K562 (cell line): ENCODE data around the gene SUSD3. TPM values are rescaled to one million over a fixed set of nuclear protein-coding genes. Genes with fewer than 3 reads are reported as not detected.

Source experiments
- ATAC-seq: fragments of 200-7000 bp; cut with Tn5 transposase; 3 replicates; pipeline ENCODE4 v1.9.1; 2020; ENCODE audit warnings: moderate library complexity
- BruUV-seq: library from RNA; stranded (reverse); fragments of 400-500 nt; replicated peaks from 2 replicates; lab custom pipeline; 2021; lab: Mats Ljungman, UMichigan
- CTCF ChIA-PET: fragments of 300-600 bp; formaldehyde crosslinking; extraction: SDS; loops from one replicate; lab custom pipeline; 2021; ENCODE audit warnings: low intra/inter-chr PET ratio; lab: Yijun Ruan, JAX
- POLR2A ChIA-PET: fragments of 300-600, 350-650 bp; sonication (Branson Sonifier 250); formaldehyde crosslinking; extraction: SDS; loops from one replicate; lab custom pipeline; 2021; ENCODE audit warnings: antibody characterized with exemption, inconsistent platforms; lab: Yijun Ruan, JAX
- DNase-seq, 4 experiments: peaks; one replicate each; pipeline versions ENCODE4 v3.0.0 to v3.0.0-alpha.2; 2011 to 2018; ENCODE audit warnings: low spot score in 3 of 4, mixed read lengths in 3 of 4; ENCODE audit errors: extremely low read depth in 1 of 4
- FAIRE-seq: peaks from 2 replicates; lab custom pipeline; 2011; peaks lifted over from hg19 to GRCh38; lab: Jason Lieb, UNC
- H2AFZ ChIP-seq: 2 replicates; pipeline ENCODE4 v1.6.0; 2011; ENCODE audit warnings: low read depth, low read length, control low read depth, inconsistent platforms
- H3K27ac ChIP-seq: fragments of 200-600 bp; 3 replicates; pipeline ENCODE4 v1.8.0; 2011; ENCODE audit warnings: low read depth, mild to moderate bottlenecking, control low read depth, inconsistent platforms, low read length, moderate library complexity, mixed read lengths; ENCODE audit errors: extremely low read depth
- H3K27me3 ChIP-seq, 2 experiments: fragments of 300-600 bp in 1 of 2; 2 replicates in 1 of 2; 3 replicates in 1 of 2; pipeline versions ENCODE4 v1.6.0 to v1.8.0; 2011; ENCODE audit warnings: inconsistent platforms in 2 of 2, low read length in 2 of 2, mild to moderate bottlenecking in 1 of 2, mixed read lengths in 1 of 2, moderate library complexity in 1 of 2; ENCODE audit not compliant: control insufficient read depth in 2 of 2, insufficient read depth in 2 of 2
- H3K36me3 ChIP-seq: fragments of 300-600 bp; 3 replicates; pipeline ENCODE4 v1.8.0; 2011; ENCODE audit warnings: mild to moderate bottlenecking, low read length, inconsistent platforms; ENCODE audit not compliant: control insufficient read depth, insufficient read depth
- H3K4me1 ChIP-seq, 2 experiments: fragments of 200-600 bp in 1 of 2; replicated peaks in 1 of 2; 2 replicates in 1 of 2; 3 replicates in 1 of 2; pipeline versions ENCODE4 v1.5.1 to v1.8.0; 2011; ENCODE audit warnings: inconsistent platforms in 2 of 2, low read length in 2 of 2, mild to moderate bottlenecking in 1 of 2, mixed read lengths in 1 of 2, moderate library complexity in 1 of 2; ENCODE audit not compliant: control insufficient read depth in 2 of 2, insufficient read depth in 2 of 2
- H3K4me2 ChIP-seq: 2 replicates; pipeline ENCODE4 v1.6.1; 2011; ENCODE audit warnings: low read length, control low read depth, inconsistent platforms, mixed read lengths; ENCODE audit not compliant: insufficient read depth
- H3K4me3 ChIP-seq: fragments of 200-600 bp; sonication (generic), shearing (Covaris generic); 2 replicates; pipeline ENCODE4 v1.5.1; 2016; ENCODE audit warnings: control low read depth, inconsistent platforms
- H3K79me2 ChIP-seq: fragments of 200-600 bp; 3 replicates; pipeline ENCODE4 v1.8.0; 2011; ENCODE audit warnings: low read length, inconsistent platforms; ENCODE audit not compliant: control insufficient read depth, insufficient read depth
- H3K9ac ChIP-seq, 2 experiments: 2 replicates each; pipeline versions ENCODE4 v1.6.0 to v1.6.1; 2011; ENCODE audit warnings: low read depth in 2 of 2, low read length in 2 of 2, control low read depth in 1 of 2, inconsistent platforms in 1 of 2, mild to moderate bottlenecking in 1 of 2, mixed read lengths in 1 of 2; ENCODE audit not compliant: insufficient read depth in 1 of 2
- H3K9me1 ChIP-seq: one replicate; pipeline ENCODE4 v1.6.0; 2011; ENCODE audit warnings: inconsistent platforms, mild to moderate bottlenecking, low read length, moderate library complexity; ENCODE audit not compliant: control insufficient read depth, insufficient read depth
- H3K9me3 ChIP-seq: replicated peaks from 2 replicates; pipeline ENCODE4 v1.5.1; 2011; ENCODE audit warnings: low read depth, low read length, inconsistent platforms; ENCODE audit not compliant: control insufficient read depth, insufficient read depth
- H4K20me1 ChIP-seq: replicated peaks from 2 replicates; pipeline ENCODE4 v1.6.1; 2011; ENCODE audit warnings: low read length, inconsistent platforms, mixed read lengths; ENCODE audit not compliant: control insufficient read depth, insufficient read depth
- BRD4 ChIP-seq: fragments of 200-600 bp; sonication (generic); IDR thresholded peaks from 2 replicates; pipeline ENCODE4 v1.6.1; 2017; ENCODE audit warnings: inconsistent platforms
- CBFB ChIP-seq: sonication (generic); formaldehyde crosslinking; IDR thresholded peaks from 2 replicates; pipeline ENCODE4 v1.4.0; 2020; ENCODE audit warnings: mild to moderate bottlenecking, missing genetic modification reagents
- EP300 ChIP-seq: IDR thresholded peaks from 2 replicates; pipeline ENCODE4 v1.6.1; 2012; ENCODE audit warnings: low read length, improper control_type of control experiment
- FOXJ3 ChIP-seq: sonication (generic); formaldehyde crosslinking; IDR thresholded peaks from 2 replicates; pipeline ENCODE4 v1.4.0; 2020; ENCODE audit warnings: mild to moderate bottlenecking, missing genetic modification reagents
- FUS ChIP-seq: fragments of 200-400 bp; formaldehyde crosslinking; optimal IDR thresholded peaks from 2 replicates; pipeline ENCODE3; 2017; ENCODE audit warnings: low read depth, low read length
- GATAD2A ChIP-seq: fragments of 450-650 bp; IDR thresholded peaks from 2 replicates; pipeline ENCODE4 v1.6.1; 2017
- NELFE ChIP-seq: IDR thresholded peaks from 2 replicates; pipeline ENCODE4 v1.6.1; 2011; ENCODE audit warnings: mild to moderate bottlenecking; ENCODE audit not compliant: insufficient read depth, insufficient read length
- PREB ChIP-seq: sonication (generic); formaldehyde crosslinking; IDR thresholded peaks from 2 replicates; pipeline ENCODE4 v1.8.1; 2023; ENCODE audit warnings: mild to moderate bottlenecking, missing genetic modification reagents
- RAD21 ChIP-seq, 2 experiments: fragments of 250-450 bp in 1 of 2; fragments of 450-650 bp in 1 of 2; sonication (Bioruptor Pico) in 1 of 2; formaldehyde crosslinking in 1 of 2; IDR thresholded peaks in 1 of 2; conservative IDR thresholded peaks in 1 of 2; 2 replicates each; pipeline versions ENCODE4 v1.4.0 to v1.8.0; 2020 to 2022; ENCODE audit warnings: mild to moderate bottlenecking in 2 of 2, moderate library complexity in 1 of 2
- RBBP5 ChIP-seq: fragments of 200-600 bp; sonication (generic); IDR thresholded peaks from 2 replicates; pipeline ENCODE4 v1.6.1; 2012; ENCODE audit warnings: borderline replicate concordance, mild to moderate bottlenecking, low read length, control low read depth, inconsistent platforms; ENCODE audit not compliant: insufficient read depth, poor library complexity, severe bottlenecking
- ZBTB17 ChIP-seq: fragments of 450-650 bp; formaldehyde crosslinking; IDR thresholded peaks from 2 replicates; pipeline ENCODE4 v1.4.0; 2020; ENCODE audit warnings: mild to moderate bottlenecking
- ZNF668 ChIP-seq: fragments of 250-450 bp; sonication (Bioruptor Pico); IDR thresholded peaks from 2 replicates; pipeline ENCODE4 v1.8.0; 2022; ENCODE audit warnings: mild to moderate bottlenecking, inconsistent platforms
- WGBS: fragments of 100-300 bp; shearing (Covaris generic); methylation state at CpG from one replicate; pipeline ENCODE4 v1.1.6; 2016; ENCODE audit warnings: low coverage, mixed read lengths; ENCODE audit not compliant: insufficient coverage; ENCODE audit errors: missing lambda C conversion rate; 5-methylcytosine and 5-hydroxymethylcytosine counted together
- in situ Hi-C: fragments of 300-500 bp; cut with MboI; formaldehyde crosslinking; loops from 4 replicates; pipeline ENCODE4 v1.15.0; 2018; ENCODE audit warnings: inconsistent platforms, mixed read lengths
- intact Hi-C: fragments of 100-400 bp; cut with micrococcal nuclease; formaldehyde crosslinking; loops from 2 replicates; pipeline ENCODE4 v1.14.2; 2022
- polyA plus RNA-seq, 8 experiments: library from polyadenylated mRNA; depleted of rRNA in 4 of 8; stranded (reverse) in 5 of 8; unstranded in 3 of 8; fragments of >200 nt; fragmentation: Nextera tagmentation in 2 of 8; fragmentation: Illumina TruSeq in 1 of 8; extraction: Ambion mirVana in 2 of 8; extraction: Trizol in 1 of 8; gene quantifications; 2 replicates each; pipeline versions ENCODE4 v1.2.1 to v1.2.3, GENCODE V29; 2011 to 2014; ENCODE audit warnings: inconsistent platforms in 1 of 8, missing spikeins in 1 of 8
- total RNA-seq, 7 experiments: library from RNA; depleted of rRNA in 6 of 7; stranded (reverse); fragments of >200 nt in 6 of 7; fragmentation: Illumina TruSeq in 2 of 7; extraction: Trizol in 2 of 7; gene quantifications; 2 replicates each; pipeline versions ENCODE4 v1.2.1 to v1.2.3, GENCODE V29; 2011 to 2021; ENCODE audit warnings: low replicate concordance in 1 of 7
- TF ChIP-seq, protein P1 (sequence below): sonication (generic); formaldehyde crosslinking; IDR thresholded peaks from 2 replicates; pipeline ENCODE4 v1.8.1; 2023; ENCODE audit warnings: mild to moderate bottlenecking, missing genetic modification reagents

SUSD3 gene
- total and polyA plus RNA-seq, 9 of the 15 experiments (the other 6 are each of a cell fraction or from before 2014, with no cell fraction given), result 1.3 to 21.7 (median 11.4) TPM

DNA sequence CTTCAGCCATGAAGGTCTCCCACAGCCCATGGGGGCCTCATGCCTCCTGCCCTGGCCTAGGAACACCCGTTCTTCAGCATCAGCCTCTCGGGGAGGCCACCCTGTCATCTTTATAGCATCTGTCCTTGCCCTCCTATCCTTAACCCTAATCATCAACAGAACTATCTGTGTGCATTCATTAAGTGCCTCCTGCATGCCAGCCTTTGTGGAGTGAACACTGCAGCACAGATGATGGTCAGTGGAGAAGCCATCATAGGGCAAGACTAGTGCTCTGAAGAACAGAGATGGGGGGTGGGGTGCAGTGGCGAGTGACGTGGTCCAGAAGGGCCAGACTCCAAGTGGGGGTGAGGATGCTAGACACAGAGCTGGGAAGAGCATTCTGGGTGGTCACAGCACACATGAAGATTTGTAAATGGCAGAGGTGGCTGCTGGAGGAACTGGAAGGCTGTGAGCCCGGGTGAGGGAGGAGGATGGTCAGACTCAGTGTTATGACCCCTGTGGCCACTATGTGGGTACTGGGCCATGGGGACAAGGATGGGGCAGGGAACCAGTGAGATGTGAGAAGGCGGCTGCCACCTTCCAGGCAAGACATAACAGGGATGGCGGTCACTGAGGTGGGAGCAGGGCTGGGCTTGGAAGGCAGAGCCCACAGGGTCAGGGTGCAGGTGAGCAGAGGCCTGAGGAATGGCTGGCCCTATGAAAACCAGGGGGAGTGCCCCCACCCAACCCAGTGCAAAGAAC, 33.9 kb downstream of the SUSD3 start:
- 46% methylated on average over 5 of the region's 7 CpGs for whole genome bisulfite sequencing
- H3K9ac ChIP-seq, result no peak overlapping the region
- POLR2A ChIA-PET, result interaction anchor here (1.4 kb wide), 1 partner anchor 12 kb away, joined by 3 read pairs; no protein-coding TSS in a partner anchor
- no peak overlapping the region for H3K27ac ChIP-seq
- H3K36me3 ChIP-seq, result no peaks in the 10 kb centered on the region
- peaks cover 33 to 34% of the 10 kb centered on the region in 2 experiments for H3K4me1 ChIP-seq
- BruUV-seq, result no TSS peak
- no peaks in the 10 kb centered on the region for H3K9me1 ChIP-seq
- in situ Hi-C loops, result no loop called here
- no peak overlapping the region for H2AFZ ChIP-seq
- no peaks in the 10 kb centered on the region; the same call in 2 of the 3 replicates for H3K79me2 ChIP-seq
- ATAC-seq, result no peak
- H4K20me1 ChIP-seq, result no peaks in the 10 kb centered on the region
- H3K9me3 ChIP-seq, result no peaks in the 10 kb centered on the region; the same call in 1 of the 2 replicates
- H3K27me3 ChIP-seq, result no peaks in the 10 kb centered on the region
- CTCF ChIA-PET, result no interaction called here
- DNase-seq, result no peak
- no peak overlapping the region for H3K4me2 ChIP-seq
- no peak overlapping the region for H3K4me3 ChIP-seq
- intact Hi-C loops, result no loop called here
- no peak for FAIRE-seq
- TF ChIP-seq RAD21 (CRISPR knock-in tag; conservative IDR thresholded peaks at IDR 0.05 in 1 of 2, IDR thresholded peaks at IDR 0.05 in 1 of 2) (no peak), BRD4 (no peak), RBBP5 (no peak), NELFE (no peak), ZBTB17 (CRISPR knock-in tag) (no peak), EP300 (no peak), FUS (no peak), PREB (no peak), CBFB (no peak), ZNF668 (CRISPR knock-in tag) (no peak), GATAD2A (no peak), FOXJ3 (no peak)
- TF ChIP-seq, protein P1, sequence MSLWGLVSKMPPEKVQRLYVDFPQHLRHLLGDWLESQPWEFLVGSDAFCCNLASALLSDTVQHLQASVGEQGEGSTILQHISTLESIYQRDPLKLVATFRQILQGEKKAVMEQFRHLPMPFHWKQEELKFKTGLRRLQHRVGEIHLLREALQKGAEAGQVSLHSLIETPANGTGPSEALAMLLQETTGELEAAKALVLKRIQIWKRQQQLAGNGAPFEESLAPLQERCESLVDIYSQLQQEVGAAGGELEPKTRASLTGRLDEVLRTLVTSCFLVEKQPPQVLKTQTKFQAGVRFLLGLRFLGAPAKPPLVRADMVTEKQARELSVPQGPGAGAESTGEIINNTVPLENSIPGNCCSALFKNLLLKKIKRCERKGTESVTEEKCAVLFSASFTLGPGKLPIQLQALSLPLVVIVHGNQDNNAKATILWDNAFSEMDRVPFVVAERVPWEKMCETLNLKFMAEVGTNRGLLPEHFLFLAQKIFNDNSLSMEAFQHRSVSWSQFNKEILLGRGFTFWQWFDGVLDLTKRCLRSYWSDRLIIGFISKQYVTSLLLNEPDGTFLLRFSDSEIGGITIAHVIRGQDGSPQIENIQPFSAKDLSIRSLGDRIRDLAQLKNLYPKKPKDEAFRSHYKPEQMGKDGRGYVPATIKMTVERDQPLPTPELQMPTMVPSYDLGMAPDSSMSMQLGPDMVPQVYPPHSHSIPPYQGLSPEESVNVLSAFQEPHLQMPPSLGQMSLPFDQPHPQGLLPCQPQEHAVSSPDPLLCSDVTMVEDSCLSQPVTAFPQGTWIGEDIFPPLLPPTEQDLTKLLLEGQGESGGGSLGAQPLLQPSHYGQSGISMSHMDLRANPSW (CRISPR knock-in tag), result no peak
